Activated B cell treated with CpG ODN at 0.5 μM for 24 hours (primary cell): Measurements from ENCODE around the gene CSF2. TPM values are rescaled to one million over a fixed set of nuclear protein-coding genes. Genes with fewer than 3 reads are reported as not detected.

Experiments
- ATAC-seq: fragments of 200-7000 bp; cut with Tn5 transposase; one replicate; pipeline ENCODE4 v1.10.0; 2021; ENCODE audit warnings: low read depth, mild to moderate bottlenecking, moderate library complexity
- CTCF ChIA-PET: fragments of 350-600 bp; sonication (Branson Sonifier 250); formaldehyde crosslinking; loops from one replicate; lab custom pipeline; 2021; ENCODE audit warnings: antibody characterized with exemption; lab: Charles Lee
- POLR2A ChIA-PET: fragments of 350-600 bp; sonication (Branson Sonifier 250); formaldehyde crosslinking; loops from one replicate; lab custom pipeline; 2021; ENCODE audit warnings: antibody characterized with exemption; lab: Charles Lee
- DNase-seq: peaks from one replicate; pipeline ENCODE4 v3.0.0; 2022
- H3K27ac Mint-ChIP-seq: one replicate; pipeline ENCODE4 v1.8.0; 2020; ENCODE audit warnings: mixed read lengths
- H3K27me3 Mint-ChIP-seq: one replicate; pipeline ENCODE4 v1.8.0; 2021; ENCODE audit warnings: mixed read lengths
- H3K36me3 Mint-ChIP-seq: one replicate; pipeline ENCODE4 v1.8.0; 2021; ENCODE audit warnings: low read depth, mixed read lengths
- H3K4me1 Mint-ChIP-seq: one replicate; pipeline ENCODE4 v1.8.0; 2021; ENCODE audit warnings: mixed read lengths
- H3K4me3 Mint-ChIP-seq: one replicate; pipeline ENCODE4 v1.8.0; 2020; ENCODE audit warnings: mild to moderate bottlenecking, mixed read lengths
- H3K9me3 Mint-ChIP-seq: one replicate; pipeline ENCODE4 v1.8.0; 2020; ENCODE audit warnings: mixed read lengths
- intact Hi-C: fragments of 100-400 bp; cut with micrococcal nuclease; formaldehyde crosslinking; loops from one replicate; pipeline ENCODE4 v1.15.1; 2024
- total RNA-seq: library from RNA; stranded (reverse); gene quantifications from 2 replicates; pipeline ENCODE4 v1.2.3, GENCODE V29; 2022
- TF ChIP-seq, protein P1 (sequence below): fragments of 200-600 bp; IDR thresholded peaks from one replicate; pipeline ENCODE4 v1.8.0; 2022; ENCODE audit warnings: antibody characterized with exemption, mild to moderate bottlenecking

Gene CSF2
- total RNA-seq: 0.29 TPM in 1 of 2 replicates, not detected in the other

DNA sequence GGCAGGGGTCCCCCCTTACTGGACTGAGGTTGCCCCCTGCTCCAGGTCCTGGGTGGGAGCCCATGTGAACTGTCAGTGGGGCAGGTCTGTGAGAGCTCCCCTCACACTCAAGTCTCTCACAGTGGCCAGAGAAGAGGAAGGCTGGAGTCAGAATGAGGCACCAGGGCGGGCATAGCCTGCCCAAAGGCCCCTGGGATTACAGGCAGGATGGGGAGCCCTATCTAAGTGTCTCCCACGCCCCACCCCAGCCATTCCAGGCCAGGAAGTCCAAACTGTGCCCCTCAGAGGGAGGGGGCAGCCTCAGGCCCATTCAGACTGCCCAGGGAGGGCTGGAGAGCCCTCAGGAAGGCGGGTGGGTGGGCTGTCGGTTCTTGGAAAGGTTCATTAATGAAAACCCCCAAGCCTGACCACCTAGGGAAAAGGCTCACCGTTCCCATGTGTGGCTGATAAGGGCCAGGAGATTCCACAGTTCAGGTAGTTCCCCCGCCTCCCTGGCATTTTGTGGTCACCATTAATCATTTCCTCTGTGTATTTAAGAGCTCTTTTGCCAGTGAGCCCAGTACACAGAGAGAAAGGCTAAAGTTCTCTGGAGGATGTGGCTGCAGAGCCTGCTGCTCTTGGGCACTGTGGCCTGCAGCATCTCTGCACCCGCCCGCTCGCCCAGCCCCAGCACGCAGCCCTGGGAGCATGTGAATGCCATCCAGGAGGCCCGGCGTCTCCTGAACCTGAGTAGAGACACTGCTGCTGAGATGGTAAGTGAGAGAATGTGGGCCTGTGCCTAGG is at the start of gene CSF2:
Gene CSF2 (plus strand): TSS at position 559 of the 783 bp plus-strand sequence. CDS start 35 bp downstream, at position 594.
- no peaks in the 10 kb centered on the region for H3K4me1 Mint-ChIP-seq

DNA sequence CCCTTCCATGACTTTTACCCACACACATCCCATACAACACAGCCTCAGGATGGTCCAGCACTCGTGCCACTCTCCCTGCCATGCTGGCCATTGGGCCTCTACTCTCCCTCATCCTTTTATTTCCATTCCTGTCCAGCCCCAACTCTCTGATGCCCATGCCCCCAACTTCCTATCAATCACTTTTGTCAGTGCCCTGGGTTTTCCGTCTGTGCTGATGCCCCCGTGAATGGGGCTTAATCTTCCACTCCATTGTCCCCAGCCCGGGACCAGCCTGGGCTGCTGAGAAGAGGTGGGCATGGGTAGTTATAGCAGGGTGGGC is 49.5 kb upstream of the CSF2 start:
- ChIA-PET POLR2A (no interaction called here), CTCF (no interaction called here)
- intact Hi-C loops: no loop called here
- no peaks in the 10 kb centered on the region for H3K36me3 Mint-ChIP-seq
- ATAC-seq (no peak), DNase-seq (no peak)
- H3K4me1 Mint-ChIP-seq: peaks cover 15% of the 10 kb centered on the region
- H3K27ac Mint-ChIP-seq: no peak overlapping the region
- no peaks in the 10 kb centered on the region for H3K9me3 Mint-ChIP-seq
- H3K27me3 Mint-ChIP-seq: peaks cover 11% of the 10 kb centered on the region
- no peak overlapping the region for H3K4me3 Mint-ChIP-seq
- TF ChIP-seq, protein P1, sequence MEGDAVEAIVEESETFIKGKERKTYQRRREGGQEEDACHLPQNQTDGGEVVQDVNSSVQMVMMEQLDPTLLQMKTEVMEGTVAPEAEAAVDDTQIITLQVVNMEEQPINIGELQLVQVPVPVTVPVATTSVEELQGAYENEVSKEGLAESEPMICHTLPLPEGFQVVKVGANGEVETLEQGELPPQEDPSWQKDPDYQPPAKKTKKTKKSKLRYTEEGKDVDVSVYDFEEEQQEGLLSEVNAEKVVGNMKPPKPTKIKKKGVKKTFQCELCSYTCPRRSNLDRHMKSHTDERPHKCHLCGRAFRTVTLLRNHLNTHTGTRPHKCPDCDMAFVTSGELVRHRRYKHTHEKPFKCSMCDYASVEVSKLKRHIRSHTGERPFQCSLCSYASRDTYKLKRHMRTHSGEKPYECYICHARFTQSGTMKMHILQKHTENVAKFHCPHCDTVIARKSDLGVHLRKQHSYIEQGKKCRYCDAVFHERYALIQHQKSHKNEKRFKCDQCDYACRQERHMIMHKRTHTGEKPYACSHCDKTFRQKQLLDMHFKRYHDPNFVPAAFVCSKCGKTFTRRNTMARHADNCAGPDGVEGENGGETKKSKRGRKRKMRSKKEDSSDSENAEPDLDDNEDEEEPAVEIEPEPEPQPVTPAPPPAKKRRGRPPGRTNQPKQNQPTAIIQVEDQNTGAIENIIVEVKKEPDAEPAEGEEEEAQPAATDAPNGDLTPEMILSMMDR: no peak

More for the DNA sequence above, at the start of gene CSF2:
- TF ChIP-seq, protein P1: no peak
- POLR2A ChIA-PET: no interaction called here
- Mint-ChIP-seq H3K27ac (no peak within 1 kb of the TSS), H3K36me3 (no peaks in the 10 kb centered on the region), H3K4me3 (no peak within 1 kb of the TSS), H3K9me3 (no peaks in the 10 kb centered on the region), H3K27me3 (no peaks in the 10 kb centered on the region)
- ATAC-seq: no peak
- CTCF ChIA-PET: interaction anchor here (1.2 kb wide), 1 partner anchor 10 kb away, joined by 3 read pairs; no protein-coding TSS in a partner anchor
- DNase-seq: no peak
- intact Hi-C loops: no loop called here

DNA sequence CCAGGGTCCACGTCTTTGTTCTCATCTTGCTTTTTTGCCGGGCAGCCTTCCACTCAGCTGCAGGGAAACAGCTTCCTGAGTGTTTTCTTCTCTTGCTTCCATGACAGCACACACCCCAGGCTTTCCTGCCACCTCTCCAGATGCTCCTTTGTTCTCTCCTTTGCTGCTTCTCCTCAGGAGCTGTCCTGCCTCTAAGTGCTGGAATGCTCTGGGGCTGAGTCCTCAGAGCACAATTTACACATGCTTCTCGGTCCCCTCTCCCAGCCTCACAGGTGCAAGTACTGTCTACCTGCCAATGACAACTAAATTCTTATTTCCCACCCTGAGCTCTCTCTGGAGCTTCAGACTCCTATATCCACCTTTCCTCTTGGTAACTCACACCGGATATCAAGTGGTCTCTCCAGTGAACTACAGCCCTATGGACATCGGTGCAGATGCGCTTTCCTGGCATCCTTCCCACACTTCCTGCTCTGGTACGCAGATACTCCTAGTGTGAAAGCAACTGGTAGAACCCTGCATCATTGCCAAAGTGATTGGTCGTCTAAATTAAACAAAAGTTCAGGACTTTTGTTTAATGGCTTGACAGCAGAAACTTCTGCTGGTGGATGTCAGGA is 48.7 kb upstream of the CSF2 start:
- CTCF ChIA-PET: no interaction called here
- Mint-ChIP-seq H3K27me3 (peaks cover 18% of the 10 kb centered on the region), H3K9me3 (no peaks in the 10 kb centered on the region), H3K27ac (no peak overlapping the region), H3K4me1 (peaks cover 11% of the 10 kb centered on the region), H3K4me3 (no peak overlapping the region), H3K36me3 (no peaks in the 10 kb centered on the region)
- intact Hi-C loops: no loop called here
- POLR2A ChIA-PET: no interaction called here
- no peak for DNase-seq
- ATAC-seq: no peak
- TF ChIP-seq, protein P1: no peak

DNA sequence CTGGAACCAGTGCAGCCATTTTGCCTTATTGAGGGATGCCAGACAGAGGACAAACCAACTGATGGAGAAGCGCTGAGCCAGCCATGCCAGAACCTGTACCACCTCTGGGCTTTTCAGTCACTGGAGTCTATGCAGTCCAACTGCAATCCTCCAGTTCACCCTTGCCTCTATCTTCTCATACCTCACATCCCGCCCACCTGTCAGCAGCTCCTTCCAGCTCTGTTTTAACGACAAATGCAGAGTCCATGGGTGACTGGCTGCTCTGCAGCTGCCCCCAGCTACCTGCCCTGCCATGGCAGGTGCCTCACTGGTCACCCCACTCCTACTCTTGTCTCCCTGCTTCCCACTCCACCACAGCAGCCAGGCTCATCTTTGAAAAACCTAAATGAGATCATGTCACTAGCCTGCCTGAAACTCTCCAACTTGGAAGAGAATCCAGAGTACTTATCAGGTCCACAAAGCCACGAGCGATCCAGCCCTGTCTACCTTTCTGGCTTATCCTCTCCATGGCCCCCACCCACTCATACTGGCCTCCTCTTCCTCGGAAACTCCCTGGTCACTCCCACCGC is 48.1 kb upstream of the CSF2 start:
- Mint-ChIP-seq H3K27ac (no peak overlapping the region), H3K27me3 (peaks cover 24% of the 10 kb centered on the region), H3K9me3 (no peaks in the 10 kb centered on the region), H3K4me3 (no peak overlapping the region), H3K36me3 (no peaks in the 10 kb centered on the region), H3K4me1 (peaks cover 5% of the 10 kb centered on the region)
- no peak for DNase-seq
- TF ChIP-seq, protein P1: no peak
- POLR2A ChIA-PET: no interaction called here
- CTCF ChIA-PET: no interaction called here
- ATAC-seq: no peak
- intact Hi-C loops: no loop called here

DNA sequence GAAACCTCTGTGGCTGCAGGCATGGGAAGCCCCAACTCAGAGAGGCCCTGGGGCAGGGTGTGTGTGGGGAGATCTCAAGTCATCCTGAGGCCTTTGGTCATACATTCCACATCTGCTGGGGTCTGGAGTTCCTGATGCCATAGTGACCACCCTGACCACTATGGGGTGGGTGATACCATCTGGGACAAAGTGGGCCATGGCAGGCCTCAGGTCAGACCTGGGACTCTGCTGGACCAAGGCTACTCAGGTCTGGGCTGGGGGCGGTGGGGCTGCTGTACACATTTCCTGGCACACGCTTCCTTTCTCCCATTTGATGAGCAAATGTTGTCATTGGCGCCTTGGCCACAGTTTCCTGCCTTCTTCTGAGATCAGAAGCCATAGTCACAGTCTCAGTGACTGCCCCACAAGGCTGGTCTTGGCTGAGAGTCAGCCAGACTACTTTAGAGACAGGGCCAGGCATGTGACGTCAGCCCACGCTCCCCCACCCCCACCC is 47.0 kb upstream of the CSF2 start:
- ChIA-PET POLR2A (no interaction called here), CTCF (no interaction called here)
- Mint-ChIP-seq H3K27me3 (peaks cover 26% of the 10 kb centered on the region), H3K27ac (no peak overlapping the region), H3K36me3 (no peaks in the 10 kb centered on the region), H3K9me3 (no peaks in the 10 kb centered on the region), H3K4me3 (no peak overlapping the region), H3K4me1 (no peaks in the 10 kb centered on the region)
- no peak for DNase-seq
- intact Hi-C loops: no loop called here
- TF ChIP-seq, protein P1: no peak
- ATAC-seq: no peak
